CD4-positive, alpha-beta T cell (primary cell): ENCODE measurements around the gene PARP12. TPM values are rescaled to one million over a fixed set of nuclear protein-coding genes. Genes with fewer than 3 reads are reported as not detected.
A peak's percentile ranks its signal among the peaks of the same experiment; 100 is the strongest.

ENCODE experiments used
- ATAC-seq: fragments of 200-7000 bp; cut with Tn5 transposase; one replicate; pipeline ENCODE4 v1.10.0; 2022; ENCODE audit warnings: mild to moderate bottlenecking; ENCODE audit not compliant: poor library complexity
- CTCF ChIA-PET: fragments of 350-600 bp; sonication (Branson Sonifier 250); formaldehyde crosslinking; loops from one replicate; lab custom pipeline; 2021; ENCODE audit warnings: antibody characterized with exemption, inconsistent platforms; lab: Charles Lee
- POLR2A ChIA-PET: fragments of 350-600 bp; sonication (Branson Sonifier 250); formaldehyde crosslinking; loops from one replicate; lab custom pipeline; 2021; ENCODE audit warnings: antibody characterized with exemption, inconsistent platforms; lab: Charles Lee
- DNase-seq, 14 experiments: peaks; one replicate each; pipeline ENCODE4 v3.0.0-alpha.2; 2013 to 2020; ENCODE audit warnings: mixed read lengths in 2 of 14
- H3K27ac ChIP-seq, 2 donors: one replicate each; pipeline versions ENCODE4 v1.5.1 to v1.7.0; 2013; ENCODE audit warnings: low read length in 2 of 2, low read depth in 1 of 2, mild to moderate bottlenecking in 1 of 2
- H3K27me3 ChIP-seq, 2 experiments: 1 replicate in 1 of 2; 2 replicates in 1 of 2; pipeline versions ENCODE4 v1.6.1 to v1.7.0; 2013; ENCODE audit warnings: low read length in 2 of 2, control low read depth in 1 of 2, mild to moderate bottlenecking in 1 of 2, moderate library complexity in 1 of 2; ENCODE audit not compliant: insufficient read depth in 2 of 2, control insufficient read depth in 1 of 2
- H3K36me3 ChIP-seq: one replicate; pipeline ENCODE4 v1.6.1; 2013; ENCODE audit warnings: low read length, control low read depth; ENCODE audit not compliant: insufficient read depth
- H3K4me1 ChIP-seq: one replicate; pipeline ENCODE4 v1.6.1; 2013; ENCODE audit warnings: low read length, control low read depth; ENCODE audit not compliant: insufficient read depth
- H3K4me3 ChIP-seq: one replicate; pipeline ENCODE4 v1.5.1; 2013; ENCODE audit warnings: mild to moderate bottlenecking, low read length, moderate library complexity
- H3K9me3 ChIP-seq, 2 experiments: 1 replicate in 1 of 2; 2 replicates in 1 of 2; pipeline versions ENCODE4 v1.6.1 to v1.7.0; 2013; ENCODE audit warnings: low read length in 2 of 2, mild to moderate bottlenecking in 2 of 2, control low read depth in 1 of 2, moderate library complexity in 1 of 2; ENCODE audit not compliant: control insufficient read depth in 1 of 2, insufficient read depth in 1 of 2
- H3K27ac Mint-ChIP-seq: one replicate; pipeline ENCODE4 v1.8.0; 2020; ENCODE audit warnings: mixed read lengths
- H3K27me3 Mint-ChIP-seq: one replicate; pipeline ENCODE4 v1.8.0; 2021; ENCODE audit warnings: mixed read lengths
- H3K36me3 Mint-ChIP-seq: one replicate; pipeline ENCODE4 v1.8.0; 2021; ENCODE audit warnings: low read depth, mixed read lengths
- H3K4me1 Mint-ChIP-seq: one replicate; pipeline ENCODE4 v1.8.0; 2021; ENCODE audit warnings: low read depth, mixed read lengths
- H3K4me3 Mint-ChIP-seq: one replicate; pipeline ENCODE4 v1.8.0; 2020; ENCODE audit warnings: mild to moderate bottlenecking, mixed read lengths
- H3K9me3 Mint-ChIP-seq: one replicate; pipeline ENCODE4 v1.8.0; 2020; ENCODE audit warnings: mixed read lengths
- intact Hi-C, 2 experiments: fragments of 100-400 bp; cut with DNase I in 1 of 2; cut with micrococcal nuclease in 1 of 2; formaldehyde crosslinking; loops; one replicate each; pipeline versions ENCODE4 v1.15.1 to v1.9.0; 2023 to 2025; cut with DNase I, micrococcal nuclease
- total RNA-seq, 174 experiments: library from RNA in 2 of 174; stranded (reverse) in 2 of 174; gene quantifications; one replicate each; pipeline ENCODE4 v1.2.3 and lab custom pipeline; 2021 to 2026
- TF ChIP-seq, protein P1 (sequence below): fragments of 200-600 bp; IDR thresholded peaks from one replicate; pipeline ENCODE4 v1.8.0; 2022; ENCODE audit warnings: antibody characterized with exemption, mild to moderate bottlenecking

The PARP12 gene
- total RNA-seq, 2 experiments from 2014 or later = 76.7 to 78.5 TPM

DNA sequence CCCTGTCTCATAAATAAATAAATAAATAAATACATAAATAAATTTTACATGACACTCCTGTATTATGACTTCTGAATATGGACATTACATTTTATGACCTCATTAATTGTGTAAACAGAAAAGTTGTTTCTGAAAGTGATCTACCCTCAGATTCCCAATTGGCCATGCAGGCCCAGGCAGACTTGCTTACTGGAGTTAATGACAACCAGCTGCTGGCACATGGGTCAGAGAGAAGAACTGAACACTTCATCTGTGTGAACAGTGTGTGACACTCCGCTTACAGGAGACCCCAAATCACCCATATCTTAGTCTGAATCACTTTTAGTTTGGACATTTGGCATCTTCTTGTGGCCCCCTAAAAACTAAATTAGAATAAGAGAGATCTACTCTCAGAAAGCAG lies 31.4 kb downstream of the PARP12 start:
- intact Hi-C loops = no loop called here
- DNase-seq (no peak), ATAC-seq (no peak)
- TF ChIP-seq, protein P1, sequence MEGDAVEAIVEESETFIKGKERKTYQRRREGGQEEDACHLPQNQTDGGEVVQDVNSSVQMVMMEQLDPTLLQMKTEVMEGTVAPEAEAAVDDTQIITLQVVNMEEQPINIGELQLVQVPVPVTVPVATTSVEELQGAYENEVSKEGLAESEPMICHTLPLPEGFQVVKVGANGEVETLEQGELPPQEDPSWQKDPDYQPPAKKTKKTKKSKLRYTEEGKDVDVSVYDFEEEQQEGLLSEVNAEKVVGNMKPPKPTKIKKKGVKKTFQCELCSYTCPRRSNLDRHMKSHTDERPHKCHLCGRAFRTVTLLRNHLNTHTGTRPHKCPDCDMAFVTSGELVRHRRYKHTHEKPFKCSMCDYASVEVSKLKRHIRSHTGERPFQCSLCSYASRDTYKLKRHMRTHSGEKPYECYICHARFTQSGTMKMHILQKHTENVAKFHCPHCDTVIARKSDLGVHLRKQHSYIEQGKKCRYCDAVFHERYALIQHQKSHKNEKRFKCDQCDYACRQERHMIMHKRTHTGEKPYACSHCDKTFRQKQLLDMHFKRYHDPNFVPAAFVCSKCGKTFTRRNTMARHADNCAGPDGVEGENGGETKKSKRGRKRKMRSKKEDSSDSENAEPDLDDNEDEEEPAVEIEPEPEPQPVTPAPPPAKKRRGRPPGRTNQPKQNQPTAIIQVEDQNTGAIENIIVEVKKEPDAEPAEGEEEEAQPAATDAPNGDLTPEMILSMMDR = no peak
- Histone ChIP-seq H3K36me3 (peaks cover 55% of the 10 kb centered on the region), H3K4me3 (no peak overlapping the region), H3K9me3 (no peaks in the 10 kb centered on the region), H3K27ac (no peak overlapping the region), H3K4me1 (peaks cover 9% of the 10 kb centered on the region), H3K27me3 (no peaks in the 10 kb centered on the region)
- Mint-ChIP-seq H3K4me1 (peaks cover 26% of the 10 kb centered on the region), H3K27ac (no peak overlapping the region), H3K27me3 (no peaks in the 10 kb centered on the region), H3K4me3 (no peak overlapping the region), H3K36me3 (peaks cover 92% of the 10 kb centered on the region), H3K9me3 (no peaks in the 10 kb centered on the region)
- ChIA-PET CTCF (no interaction called here), POLR2A (no interaction called here)

DNA sequence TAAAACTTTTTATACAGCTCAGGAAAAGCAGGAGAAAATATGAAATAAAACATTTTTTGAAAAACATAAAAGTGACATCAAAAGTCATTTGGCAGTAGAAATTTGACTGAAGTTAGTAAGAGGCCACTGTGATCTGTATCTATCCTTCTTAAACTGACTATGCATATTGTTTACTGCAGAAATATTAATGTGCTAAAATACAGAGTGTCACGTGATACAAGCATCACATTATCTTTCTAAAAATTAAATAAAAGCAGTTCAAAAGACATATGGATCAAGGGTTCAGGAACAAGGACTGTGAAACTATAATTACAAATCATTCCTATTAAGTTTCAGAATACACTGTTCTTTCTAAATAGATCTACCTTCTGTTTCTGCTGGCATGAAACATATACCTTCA lies 33.7 kb downstream of the PARP12 start:
- Mint-ChIP-seq H3K4me3 (no peak overlapping the region), H3K9me3 (no peaks in the 10 kb centered on the region), H3K27me3 (no peaks in the 10 kb centered on the region), H3K4me1 (peaks cover 19% of the 10 kb centered on the region), H3K36me3 (peaks cover 97% of the 10 kb centered on the region), H3K27ac (no peak overlapping the region)
- no peaks in the 10 kb centered on the region for H3K27me3 ChIP-seq
- ChIA-PET POLR2A (interaction anchor here (0.9 kb wide), 1 partner anchor 148 kb away, joined by 3 read pairs; no protein-coding TSS in a partner anchor), CTCF (no interaction called here)
- DNase-seq = no peak
- no peak overlapping the region for H3K27ac ChIP-seq
- H3K4me3 ChIP-seq = no peak overlapping the region
- no peaks in the 10 kb centered on the region for H3K9me3 ChIP-seq
- peaks cover 57% of the 10 kb centered on the region for H3K36me3 ChIP-seq
- intact Hi-C loops = no loop called here
- ATAC-seq = no peak
- TF ChIP-seq, protein P1 = no peak
- H3K4me1 ChIP-seq = peaks cover 4% of the 10 kb centered on the region

- TF ChIP-seq, protein P1 = no peak
- H3K4me3 Mint-ChIP-seq = no peak overlapping the region
These were observed 34.4 kb downstream of the PARP12 start for GRCh38 chr7:140028311-140028710.

More at GRCh38 chr7:140028311-140028710, 34.4 kb downstream of the PARP12 start:
- Histone ChIP-seq H3K27ac (no peak overlapping the region), H3K4me3 (no peak overlapping the region), H3K36me3 (peaks cover 57% of the 10 kb centered on the region), H3K9me3 (no peaks in the 10 kb centered on the region), H3K4me1 (peaks cover 2% of the 10 kb centered on the region), H3K27me3 (no peaks in the 10 kb centered on the region)
- intact Hi-C loops = no loop called here
- Mint-ChIP-seq H3K36me3 (peaks cover 97% of the 10 kb centered on the region), H3K9me3 (no peaks in the 10 kb centered on the region), H3K27ac (peak overlapping the region; percentile 53), H3K4me1 (peaks cover 16% of the 10 kb centered on the region), H3K27me3 (no peaks in the 10 kb centered on the region)
- ChIA-PET POLR2A (no interaction called here), CTCF (no interaction called here)
- ATAC-seq (no peak), DNase-seq (no peak)
